Ramos (cell line): Measurements from ENCODE around the gene DCXR.

Source experiments
- in situ Hi-C: fragments of 300-500 bp; cut with MboI; formaldehyde crosslinking; loops from one replicate; pipeline ENCODE4 v1.14.3; 2022; ENCODE audit warnings: low sequenced_read_pairs; ENCODE audit not compliant: unreplicated experiment

The DCXR gene

DNA sequence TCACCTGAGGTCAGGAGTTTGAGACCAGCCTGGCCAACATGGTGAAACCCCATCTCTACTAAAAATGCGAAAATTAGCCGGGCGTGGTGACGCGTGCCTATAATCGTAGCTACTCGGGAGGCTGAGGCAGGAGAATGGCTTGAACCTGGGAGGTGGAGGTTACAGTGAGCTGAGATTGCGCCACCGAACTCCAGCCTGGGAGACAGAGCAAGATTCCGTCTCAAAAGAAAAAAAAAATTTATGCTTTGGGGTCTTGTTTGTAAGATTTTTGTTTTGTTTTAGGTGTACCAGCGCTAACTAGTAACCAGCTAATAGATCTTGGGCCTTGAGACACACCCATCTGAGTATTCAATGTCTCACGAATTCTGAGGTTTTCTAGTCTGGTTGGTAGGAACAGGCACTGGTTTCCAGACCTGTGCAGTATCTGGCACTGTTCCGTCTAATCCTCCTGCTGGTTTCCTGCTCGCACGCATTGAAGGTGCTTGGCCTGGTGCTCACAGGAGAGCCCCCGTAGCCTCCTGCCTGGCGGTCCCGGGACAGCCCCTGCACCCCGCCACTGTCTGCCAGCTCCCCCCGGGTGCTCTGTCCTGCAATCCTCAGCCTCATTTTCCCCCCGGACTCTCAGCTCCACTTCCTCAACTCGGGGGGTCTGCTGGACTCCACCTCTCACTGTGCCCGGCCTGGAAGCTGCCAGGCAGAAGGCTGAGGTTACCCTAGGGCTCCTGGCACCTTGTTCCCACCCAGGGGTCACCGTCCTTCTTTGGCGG, 38.7 kb upstream of the DCXR start:
- in situ Hi-C loops: no loop called here

DNA sequence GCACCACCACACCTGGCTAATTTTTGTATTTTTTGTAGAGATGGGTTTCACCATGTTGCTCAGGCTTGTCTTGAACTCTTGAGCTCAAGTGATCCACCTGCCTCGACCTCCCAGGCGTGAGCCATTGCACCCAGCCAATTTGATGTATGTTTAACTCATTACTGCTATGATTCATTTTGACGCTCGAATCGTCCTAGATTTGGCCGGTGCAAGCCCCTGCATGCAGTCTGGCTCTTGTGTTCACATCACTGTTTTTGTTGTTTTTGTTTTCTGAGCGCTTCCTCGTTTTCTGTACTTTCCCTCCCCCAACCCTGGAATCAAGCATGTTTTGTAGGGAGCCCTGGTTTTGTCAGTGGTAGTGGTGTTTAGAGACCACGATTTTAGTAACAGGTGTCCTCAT, 35.9 kb upstream of the DCXR start:
- in situ Hi-C loops: no loop called here

DNA sequence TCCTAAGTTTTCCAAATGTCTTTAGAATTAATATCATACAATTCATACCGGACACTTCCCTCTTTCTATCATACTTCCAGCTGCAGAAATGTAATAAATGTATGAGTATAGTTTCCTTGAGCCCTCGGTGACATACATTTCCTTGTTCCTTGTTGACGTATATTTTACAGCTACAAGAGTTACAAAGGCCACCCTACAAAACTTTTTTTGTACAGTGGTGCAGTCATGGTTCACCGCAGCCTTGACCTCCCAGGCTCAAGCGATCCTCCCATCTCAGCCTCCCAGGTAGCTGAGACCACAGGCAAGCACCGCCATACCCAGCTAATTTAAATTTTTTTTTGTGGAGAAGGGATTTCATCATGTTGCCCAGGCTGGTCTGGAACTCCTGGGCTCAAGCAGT, 35.3 kb upstream of the DCXR start:
- in situ Hi-C loops: no loop called here

DNA sequence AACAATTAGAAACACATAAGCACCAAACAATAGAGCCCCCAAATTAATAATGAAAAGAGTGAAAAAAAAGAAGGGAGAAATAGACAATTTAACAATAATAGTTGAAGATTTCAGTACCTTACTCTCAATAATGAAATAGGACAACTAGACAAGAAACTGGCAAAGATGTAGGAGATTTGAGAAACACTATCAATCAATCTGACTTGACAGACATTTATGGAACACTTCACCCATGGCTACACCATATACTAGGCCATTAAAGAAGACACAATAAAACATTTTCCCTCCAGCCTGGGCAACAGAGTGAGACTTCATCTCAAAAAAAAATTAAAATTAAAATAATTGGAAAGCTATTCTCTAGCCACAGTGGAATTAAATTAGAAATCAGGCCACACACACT, 33.1 kb upstream of the DCXR start:
- in situ Hi-C loops: no loop called here

DNA sequence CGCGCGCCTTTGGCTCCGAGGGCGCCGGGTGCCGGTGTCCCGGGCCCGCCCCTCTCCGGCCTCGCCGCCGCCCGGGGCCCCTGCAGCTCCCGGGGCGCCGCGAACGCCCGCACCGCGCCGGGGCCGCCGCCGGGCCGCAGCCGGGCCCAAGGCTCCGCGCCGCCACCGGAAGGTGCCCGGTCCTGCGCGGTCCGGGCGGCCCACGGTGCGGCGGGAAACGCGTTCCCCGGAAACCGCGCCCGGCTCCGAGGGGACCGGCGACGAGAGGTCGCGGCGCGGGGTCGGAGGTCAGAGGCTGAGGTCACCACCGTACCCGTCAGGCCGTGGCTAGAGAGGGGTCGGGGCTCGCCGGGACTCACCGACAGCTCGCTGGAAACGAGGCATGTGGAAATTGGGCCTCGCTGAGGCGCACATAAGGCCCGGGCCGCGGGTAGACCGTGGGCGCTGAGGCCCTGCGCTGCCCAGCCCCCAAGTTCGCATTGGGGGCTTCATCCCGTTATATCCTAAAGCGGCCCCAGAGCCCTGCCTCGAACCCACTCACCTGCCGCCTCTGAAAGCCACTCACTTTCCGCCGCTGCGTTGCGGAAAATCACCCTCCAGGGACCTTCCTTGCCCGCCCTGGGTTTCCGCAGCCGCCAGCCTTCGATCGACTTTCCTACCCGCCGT, 28.3 kb upstream of the DCXR start, which contains the start of gene DUS1L:
TSS of gene DUS1L (minus strand) at position 167 of the 666 bp plus-strand sequence. CDS start 745 bp downstream, outside the sequence.
- in situ Hi-C loops: no loop called here

DNA sequence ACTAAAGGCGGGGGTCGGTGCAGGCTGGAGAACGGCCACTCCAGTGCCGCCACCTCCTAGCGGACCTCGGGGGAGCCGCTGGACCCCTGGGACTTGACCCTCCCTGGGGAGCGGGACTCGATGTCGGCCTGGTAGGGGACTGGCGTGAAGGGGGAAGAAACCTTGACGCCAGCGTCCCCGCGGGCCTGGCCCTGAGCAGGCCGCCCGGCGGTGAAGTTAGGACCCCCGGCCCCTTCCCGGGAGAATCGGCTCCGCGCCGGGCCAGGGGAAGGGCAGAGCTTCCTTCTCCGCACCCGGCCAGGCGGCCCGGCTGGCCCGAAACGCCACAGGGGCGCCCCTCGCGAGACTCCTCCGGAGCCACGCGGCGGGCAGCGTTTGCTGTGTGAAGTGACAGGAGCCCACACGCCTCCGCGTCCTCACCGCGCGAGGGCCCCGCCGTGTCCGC, 27.7 kb upstream of the DCXR start:
- in situ Hi-C loops: no loop called here

DNA sequence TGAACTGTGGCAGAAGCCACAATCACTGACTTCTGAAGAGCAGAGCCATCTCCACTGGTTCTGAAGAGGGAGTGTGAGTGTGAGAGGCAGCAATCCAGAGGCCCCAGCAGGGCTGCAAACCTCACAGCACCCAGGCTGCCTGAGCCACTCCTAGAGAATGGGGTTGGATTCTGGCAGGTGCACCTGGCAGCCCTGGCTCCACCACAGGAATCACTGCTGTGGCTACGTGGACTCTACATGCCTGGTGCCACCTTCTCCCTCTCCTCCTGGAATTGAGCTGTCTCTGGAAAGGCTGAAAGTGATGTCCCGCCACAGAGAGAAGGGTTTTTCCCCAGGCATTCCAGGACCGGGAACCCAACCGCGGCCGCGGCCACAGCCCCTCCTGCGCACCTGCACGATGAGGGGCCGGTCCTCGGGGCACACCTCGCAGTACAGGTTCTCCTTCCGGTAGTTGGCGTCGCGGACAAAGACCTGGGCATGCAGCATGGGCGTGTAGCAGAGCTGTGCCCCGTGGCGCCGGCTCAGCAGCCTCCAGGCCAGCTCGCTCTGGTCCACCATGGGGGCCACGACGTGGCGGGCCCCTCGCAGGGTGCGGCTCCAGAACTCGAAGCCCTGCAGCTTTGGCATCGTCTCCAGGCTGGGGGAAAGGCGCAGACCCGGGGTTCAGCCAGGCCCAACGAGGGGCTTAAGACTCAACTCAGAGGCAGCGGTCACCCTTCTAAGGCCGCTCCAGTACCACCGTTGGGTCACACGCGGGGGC, 27.1 kb upstream of the DCXR start:
- in situ Hi-C loops: no loop called here

DNA sequence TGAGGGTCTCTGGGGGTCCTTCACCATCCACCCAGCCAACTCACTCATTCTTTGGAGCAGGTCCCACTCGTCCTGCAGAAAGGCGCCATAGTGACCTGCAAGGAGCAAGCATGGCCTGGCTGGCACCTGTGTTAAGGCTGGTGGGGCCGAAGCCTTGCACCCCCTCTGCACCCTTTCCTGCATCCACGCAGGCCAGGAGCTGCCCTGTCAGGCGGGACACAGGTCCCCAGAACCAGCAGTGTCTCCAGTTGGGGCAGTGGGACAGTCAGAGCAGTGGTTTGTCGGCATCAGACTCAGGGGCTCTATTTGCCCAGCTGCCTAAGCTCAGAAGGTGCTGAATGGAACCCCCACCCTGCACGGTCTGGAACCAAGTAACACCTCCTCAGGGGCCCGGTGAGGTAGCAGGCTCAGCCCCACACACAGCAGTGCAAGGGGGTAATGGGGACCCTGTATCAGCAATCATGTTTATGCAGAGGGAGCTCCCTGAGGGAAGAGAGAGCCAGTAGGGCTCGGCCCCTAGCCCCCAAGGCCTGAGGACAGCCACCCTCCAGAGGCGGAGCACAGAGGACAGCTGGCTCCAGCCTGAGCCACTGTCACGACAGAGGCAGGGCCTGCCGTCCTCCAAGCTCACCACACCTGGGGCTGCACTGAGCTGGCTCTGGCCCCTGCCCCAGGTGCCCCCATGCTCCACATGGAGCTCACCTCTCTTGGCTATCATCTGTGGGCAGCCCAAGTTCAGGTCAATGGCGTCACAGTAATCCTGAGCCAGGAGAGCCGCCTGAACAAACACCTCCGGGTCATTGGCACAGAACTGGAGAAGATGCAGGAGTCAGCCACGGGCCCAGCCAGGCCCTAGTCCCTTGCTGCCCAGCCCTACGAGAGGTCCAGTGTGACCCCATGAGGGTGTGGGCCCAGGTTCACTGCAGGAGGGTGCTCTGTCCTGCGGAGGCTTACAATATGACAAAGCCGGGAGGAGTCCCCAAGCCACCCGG, 26.2 kb upstream of the DCXR start:
- in situ Hi-C loops: no loop called here

DNA sequence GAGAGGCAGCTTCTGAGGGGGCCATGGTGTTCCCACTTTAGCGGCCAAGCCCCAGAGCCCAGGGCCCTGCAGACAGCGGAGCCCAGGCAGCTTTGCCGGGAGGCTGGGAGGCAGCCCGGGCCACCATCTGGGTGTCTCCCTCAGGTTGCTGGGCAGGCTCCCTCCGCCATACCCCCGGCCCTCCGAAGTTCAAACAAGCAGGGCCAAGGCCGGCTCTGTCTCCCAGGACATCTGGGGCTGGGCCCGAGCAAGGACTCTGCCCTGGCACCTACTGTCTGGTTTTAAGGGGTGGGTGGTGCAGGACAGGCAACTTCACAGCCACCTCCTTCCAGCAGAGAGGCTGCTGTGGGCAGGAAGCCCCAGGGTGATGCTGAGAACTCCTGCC, 25.5 kb upstream of the DCXR start:
- in situ Hi-C loops: no loop called here

DNA sequence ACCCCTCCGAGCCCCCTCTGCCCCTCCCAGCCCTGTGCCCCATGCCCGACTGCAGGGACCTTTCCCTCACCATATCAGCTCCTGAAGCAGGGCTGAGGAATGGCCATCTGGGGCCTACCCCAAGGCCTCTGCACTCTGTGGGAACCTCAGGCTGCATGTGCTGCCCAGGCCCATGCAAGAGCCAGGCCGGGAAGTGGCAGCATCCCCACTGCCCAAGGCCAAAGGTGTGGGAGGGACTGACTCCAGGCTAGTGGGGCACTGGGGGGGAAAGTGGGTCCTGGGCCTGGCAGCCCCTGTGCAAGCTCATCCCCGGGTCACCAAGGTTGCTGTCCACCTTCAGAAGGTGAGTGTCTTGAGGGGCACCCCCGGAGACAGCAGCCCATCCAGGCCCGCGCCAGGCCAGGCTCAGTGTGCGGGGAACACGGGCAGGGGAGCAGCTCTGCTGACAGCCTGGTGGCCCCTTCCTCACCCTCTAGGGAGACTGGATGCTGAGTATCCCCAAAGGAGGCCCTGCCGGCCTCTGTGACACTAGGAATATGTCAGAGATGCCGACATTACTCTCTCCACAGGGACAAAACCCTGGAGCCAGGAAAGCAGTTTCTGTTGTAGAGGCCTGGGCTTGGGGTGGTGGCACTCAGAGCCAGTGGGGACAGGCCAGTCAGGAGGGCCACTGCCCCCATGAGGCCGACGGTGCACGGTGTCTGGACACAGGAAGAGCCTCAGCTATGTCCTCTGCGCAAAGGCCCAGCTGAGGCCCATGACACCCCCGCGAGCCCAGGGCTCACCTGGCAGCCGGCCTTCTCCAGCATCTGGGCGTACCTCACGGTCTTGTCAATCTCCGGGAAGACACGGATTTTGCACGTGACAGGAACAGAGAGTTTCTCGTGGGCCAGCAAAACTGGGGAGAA, 24.8 kb upstream of the DCXR start:
- in situ Hi-C loops: no loop called here

DNA sequence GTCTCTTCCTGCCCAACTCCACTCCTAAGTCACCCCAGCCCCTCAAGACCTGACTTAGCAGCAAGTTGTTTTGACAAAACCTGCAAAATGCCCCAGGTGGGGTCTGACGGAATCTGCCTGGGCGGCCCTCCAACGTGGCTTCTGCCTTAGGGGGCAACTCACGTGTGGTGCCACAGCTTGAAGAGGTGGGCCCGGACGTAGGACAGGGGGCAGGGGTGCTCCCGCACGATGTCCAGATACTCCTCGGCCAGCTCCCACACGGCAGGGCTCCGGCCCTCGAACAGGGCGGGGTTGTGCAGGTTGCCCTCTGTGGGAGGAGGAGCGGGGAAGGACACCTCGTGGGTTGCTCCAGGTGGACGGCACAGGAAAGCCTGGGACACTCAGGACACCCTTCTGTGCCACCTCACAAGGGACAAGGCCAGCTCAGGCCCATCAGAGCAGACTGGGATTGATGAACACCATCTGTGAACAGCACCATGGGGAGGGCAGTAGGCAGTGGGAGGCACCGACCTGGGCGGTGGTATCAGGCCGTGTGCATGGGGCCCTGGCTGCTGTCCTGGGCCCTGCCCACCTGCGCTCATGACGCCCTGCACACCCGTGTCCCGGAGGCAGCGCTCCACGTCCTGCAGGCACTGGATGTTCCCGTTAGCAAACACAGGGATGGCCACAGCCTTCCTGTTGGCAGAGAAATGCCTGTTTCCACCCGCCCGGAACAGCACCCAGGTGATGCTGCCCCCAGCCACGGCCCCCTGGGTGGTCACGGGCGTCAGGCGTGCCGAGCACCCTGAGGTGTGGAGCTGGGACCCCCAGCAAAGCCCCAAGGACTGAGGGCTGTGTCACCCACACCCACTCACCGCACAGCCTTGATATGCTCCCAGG, 23.8 kb upstream of the DCXR start:
- in situ Hi-C loops: no loop called here

DNA sequence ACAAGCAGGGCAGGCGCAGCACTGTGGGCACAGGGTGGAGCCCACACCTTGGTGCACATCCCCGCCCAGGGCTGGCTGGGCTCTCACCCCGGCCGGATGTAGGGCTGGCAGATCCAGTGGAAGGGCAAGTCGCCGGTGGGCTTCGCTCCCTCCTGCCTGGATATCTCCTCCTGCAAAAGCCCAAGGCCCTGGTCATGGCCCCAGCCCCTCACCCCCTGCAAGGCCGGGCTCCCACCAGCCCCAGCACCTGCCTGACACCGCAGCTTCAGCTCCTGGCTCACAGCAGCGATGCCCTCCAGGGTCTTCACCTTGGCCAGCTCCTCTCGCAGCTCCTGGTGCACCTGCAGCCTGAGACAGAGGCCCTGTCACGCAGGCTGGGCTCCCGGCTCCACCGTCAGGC, 23.1 kb upstream of the DCXR start:
- in situ Hi-C loops: no loop called here

DNA sequence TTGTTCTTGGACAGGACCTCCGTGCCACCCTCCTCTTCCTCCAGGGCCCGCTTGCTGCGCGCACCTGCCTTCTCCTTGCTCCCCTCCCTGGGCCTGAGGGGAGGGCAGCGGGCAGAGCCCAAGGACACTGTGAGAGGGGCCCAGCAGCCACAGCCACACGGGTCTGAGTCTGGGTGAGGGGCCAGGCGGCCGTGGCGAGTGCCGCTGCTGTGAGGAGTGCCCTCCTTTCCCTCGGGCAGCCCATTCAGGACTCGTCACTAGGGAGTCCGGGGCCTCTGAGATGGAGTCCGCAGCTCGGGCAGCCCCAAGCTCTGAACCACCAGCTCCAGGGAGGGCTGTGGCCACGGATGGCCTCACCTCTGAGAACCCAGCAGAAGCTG, 22.5 kb upstream of the DCXR start:
- in situ Hi-C loops: no loop called here

DNA sequence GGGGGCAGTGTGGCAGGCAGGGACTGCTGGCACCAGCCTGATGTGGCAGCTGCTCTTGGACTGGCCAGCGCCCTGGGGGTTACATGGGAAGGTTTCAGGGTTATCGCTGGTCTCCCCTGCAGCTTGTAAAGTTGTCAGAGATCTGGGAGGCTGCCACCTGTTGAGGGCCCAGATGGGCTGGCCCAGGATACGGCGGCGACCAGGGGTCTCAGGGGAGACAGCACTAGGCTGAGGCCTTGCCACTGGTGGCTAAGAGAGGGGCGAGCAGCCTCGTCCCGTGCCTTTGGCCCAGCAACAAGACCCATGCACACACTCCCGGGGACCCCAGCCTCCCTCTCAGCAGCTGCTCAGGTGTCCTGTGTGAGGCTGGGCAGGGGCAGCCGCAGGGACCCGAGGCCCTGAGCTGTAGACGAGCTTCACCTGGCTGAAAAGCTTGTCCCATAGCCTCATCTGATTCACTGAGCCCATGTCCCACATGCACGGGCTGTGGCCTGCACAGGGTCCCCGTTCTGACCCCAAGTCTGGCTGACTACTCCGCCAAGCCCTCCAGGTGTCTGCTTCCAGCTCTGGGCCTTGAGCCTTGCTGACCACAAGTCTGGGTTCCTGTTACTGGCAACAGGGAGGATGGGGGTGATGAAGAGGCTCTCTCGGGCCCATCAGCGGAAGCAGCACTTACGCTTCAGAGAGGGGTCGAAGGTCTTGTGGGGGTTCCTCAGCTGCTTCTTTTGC, 21.9 kb upstream of the DCXR start:
- in situ Hi-C loops: no loop called here

DNA sequence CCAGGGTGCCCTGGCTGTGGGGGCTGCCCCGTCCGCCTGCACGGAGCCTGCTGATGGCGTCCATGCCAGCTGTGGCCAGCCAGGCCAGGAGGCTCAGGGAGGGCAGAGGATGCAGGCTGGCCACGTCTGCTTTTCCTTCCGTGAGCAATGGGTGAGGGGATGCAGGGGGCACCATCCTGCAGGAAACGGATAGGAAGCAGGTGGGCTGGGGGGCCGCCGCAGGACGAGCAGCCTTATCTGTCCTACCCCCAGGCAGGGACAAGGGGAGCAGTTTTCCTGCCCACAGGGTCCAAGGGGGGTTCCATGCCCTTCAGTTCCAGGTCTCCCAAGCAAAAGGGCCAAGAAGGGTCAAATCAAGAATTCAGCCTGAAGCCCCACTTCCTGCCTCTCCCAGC, 21.4 kb upstream of the DCXR start:
- in situ Hi-C loops: no loop called here

DNA sequence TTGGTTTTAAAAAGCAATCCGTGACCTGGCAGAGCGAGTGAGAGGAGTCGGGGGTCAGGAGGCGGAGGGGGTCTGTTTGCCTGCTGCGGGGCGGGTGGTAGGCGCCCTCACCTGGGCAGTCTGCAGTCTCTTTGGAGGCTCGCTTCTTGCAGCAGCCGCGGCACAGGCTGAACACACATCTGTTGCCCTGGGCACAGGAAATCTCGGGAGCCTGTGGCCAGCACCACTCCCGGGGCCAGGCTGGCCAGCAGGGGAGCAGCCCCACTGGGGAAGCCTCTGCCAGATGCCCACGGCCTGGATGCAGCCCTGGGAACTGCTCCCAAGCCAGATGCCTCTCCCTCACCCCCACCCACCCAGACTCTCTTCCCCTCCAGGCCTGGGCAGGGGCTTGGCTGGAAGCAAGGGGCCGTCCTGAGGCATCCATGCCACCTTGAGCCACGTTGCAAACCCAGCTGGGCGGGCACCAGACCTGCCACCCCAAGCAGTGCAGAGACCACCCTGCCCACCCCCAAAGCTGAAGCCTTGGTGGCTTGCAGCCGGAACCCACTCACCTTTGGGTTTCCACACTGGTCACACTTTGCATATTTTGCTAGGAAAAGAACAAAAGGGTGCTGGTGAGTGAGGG, 20.8 kb upstream of the DCXR start:
- in situ Hi-C loops: no loop called here
